Measurements from ENCODE around the gene HAS3.
"Not testable (repeated sequence)": the region's sequence is repeated elsewhere in the genome, so short reads cannot be mapped to it uniquely, and the experiment has no call there.

The HAS3 gene

DNA sequence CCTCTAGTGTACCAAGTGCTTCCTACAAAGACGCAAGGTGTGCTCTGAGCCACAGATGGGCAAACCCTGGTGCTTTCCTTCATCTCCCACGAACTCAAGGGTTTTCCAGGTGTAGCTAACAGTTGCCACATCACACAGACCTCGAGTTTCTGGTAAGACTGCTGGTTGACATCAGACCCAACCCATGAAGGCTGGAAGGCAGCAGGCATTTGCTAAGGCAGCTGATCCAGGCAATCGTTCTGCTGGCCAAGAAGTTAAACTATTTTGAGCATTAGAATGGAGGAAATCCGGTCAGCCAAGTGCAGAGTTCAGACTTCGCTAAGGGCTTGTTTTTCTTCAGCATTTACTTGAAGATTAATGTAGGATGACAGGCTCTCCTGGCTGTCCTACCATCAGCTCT, 11.5 kb downstream of the HAS3 start:
- no peak for DNase-seq (ENCODE audit: low spot score)

DNA sequence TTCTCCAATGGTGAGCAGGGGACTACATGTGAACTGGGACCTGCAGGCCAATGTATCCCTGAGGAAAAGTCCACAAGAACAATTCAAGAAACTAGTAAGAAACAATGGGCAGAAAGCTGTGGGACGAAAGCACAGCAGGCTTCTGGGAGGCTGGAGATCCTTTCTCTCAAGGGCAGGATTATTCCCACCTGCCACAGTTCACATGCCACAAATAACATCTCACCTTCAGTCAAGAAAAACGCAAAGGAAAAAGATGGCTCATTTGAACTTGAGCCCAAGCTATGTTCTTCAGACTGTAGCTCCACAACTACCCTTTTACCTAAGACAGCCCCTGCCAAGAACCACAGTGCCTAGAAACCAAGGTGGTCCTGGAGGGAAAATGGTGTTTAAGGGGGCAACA, 13.0 kb downstream of the HAS3 start:
- DNase-seq (ENCODE audit: low spot score): no peak

GRCh38 chr16:69118994-69119393, 13.5 kb downstream of the HAS3 start:
- no peak for DNase-seq (ENCODE audit: low spot score)

GRCh38 chr16:69119536-69119935, 14.1 kb downstream of the HAS3 start:
- DNase-seq (ENCODE audit: low spot score): no peak

GRCh38 chr16:69120096-69120664, 14.7 kb downstream of the HAS3 start:
- no peak for DNase-seq (ENCODE audit: low spot score)

DNA sequence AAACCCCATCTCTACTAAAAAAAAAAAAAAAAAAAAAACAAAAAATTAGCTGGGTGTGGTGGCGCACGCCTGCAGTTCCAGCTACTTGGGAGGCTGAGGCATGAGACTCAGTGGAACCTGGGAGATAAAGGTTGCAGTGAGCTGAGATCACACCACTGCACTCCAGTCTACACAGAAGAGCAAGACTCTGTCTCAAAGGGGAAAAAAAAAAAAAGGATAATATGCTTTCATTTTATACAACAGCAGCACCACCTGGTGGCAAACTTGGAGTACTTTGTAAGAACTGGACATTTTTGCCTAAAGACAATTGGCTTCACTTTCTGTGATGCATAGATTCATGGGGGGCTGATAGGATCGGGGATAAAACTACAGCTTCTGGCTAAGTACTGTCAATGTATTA, 18.5 kb downstream of the HAS3 start:
- peak; percentile 71 for DNase-seq (ENCODE audit: low spot score)

DNA sequence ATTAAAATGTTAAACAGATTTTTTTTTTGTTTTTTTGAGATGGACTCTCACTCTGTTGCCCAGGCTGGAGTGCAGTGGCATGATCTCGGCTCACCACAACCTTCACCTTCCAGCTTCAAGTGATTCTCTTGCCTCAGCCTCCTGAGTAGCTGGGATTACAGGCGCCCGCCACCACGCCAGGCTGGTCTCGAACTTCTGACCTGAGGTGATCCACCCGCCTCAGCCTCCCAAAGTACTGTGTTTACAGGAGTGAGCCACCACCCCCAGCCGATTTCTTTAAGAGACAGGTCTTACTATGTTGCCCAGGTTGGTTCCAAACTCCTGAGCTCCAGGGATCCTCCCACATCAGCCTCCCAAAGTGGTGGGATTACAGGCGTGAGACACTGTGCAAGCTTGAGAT, 19.0 kb downstream of the HAS3 start:
- not testable (repeated sequence) for DNase-seq (ENCODE audit: low spot score)

DNA sequence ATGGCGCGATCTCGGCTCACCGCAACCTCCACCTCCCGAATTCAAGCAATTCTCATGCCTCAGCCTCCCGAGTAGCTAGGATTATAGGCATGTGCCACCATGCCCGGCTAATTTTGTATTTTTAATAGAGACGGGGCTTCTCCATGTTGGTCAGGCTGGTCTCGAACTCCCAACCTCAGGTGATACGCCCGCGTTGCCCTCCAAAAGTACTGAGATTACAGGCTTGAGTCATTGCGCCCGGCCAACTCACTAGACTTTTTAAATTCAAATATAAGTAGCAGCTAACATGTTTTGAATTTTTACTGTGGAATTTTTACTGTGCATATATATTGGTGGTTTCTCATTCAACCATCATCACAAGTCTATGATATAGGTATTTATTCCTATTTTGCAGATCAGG, 19.5 kb downstream of the HAS3 start:
- not testable (repeated sequence) for DNase-seq (ENCODE audit: low spot score)

DNA sequence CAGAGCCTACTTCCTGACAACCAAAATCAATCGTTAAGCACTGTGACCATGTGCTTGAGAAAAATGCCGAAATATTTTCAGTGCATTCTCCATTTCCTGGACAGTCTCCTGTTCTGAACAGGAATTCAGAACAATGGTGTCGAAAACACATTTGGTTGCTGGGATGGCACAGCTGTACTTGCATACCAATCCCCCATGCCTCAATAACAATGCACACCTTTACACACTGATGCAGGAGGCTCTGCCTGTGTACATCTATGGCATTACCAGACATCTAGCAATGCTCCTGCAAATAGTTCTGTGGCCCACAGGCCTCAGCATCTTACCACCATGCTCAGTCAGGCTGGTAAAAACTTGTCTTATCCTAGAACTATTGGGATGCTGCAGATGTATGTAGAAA, 20.8 kb downstream of the HAS3 start:
- no peak for DNase-seq (ENCODE audit: low spot score)

DNA sequence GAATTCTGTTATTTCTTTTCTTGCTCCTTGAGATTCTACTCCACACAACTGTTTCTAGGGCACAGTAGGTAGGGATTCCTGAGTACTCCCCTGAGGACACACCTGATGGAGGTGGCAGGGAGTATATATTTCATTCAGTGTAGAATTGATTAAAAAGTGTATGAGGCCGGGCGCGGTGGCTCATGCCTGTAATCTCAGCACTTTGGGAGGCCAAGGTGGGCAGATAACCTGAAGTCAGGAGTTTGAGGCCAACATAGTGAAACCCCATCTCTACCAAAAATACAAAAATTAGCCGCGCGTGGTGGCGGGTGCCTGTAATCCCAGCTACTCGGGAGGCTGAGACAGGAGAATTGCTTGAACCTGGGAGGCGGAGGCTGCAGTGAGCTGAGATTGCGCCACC, 21.3 kb downstream of the HAS3 start:
- not testable (repeated sequence) for DNase-seq (ENCODE audit: low spot score)

DNA sequence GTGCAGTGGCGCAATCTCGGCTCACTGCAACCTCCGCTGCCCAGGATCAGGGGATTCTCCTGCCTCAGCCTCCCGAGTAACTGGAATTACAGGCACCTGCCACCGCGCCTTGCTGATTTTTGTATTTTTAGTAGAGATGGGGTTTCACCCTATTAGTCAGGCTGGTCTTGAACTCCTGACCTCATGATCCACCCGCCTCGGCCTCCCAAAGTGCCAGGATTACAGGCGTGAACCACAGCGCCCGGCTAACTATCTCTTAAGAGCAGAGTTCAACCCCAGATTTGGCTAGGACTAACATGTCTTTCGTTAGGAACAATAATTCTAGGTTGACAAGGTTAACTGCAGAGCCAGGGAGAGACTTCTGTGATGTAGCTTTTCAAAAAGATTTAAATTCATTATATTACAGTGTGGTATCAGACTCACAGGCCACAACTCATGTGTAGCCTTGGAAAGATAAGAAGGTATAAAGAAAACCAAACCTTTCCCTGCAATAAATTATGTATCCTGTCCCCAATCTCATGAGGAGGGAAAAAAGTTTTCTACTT, 22.6 kb downstream of the HAS3 start:
- DNase-seq (ENCODE audit: low spot score): no peak

DNA sequence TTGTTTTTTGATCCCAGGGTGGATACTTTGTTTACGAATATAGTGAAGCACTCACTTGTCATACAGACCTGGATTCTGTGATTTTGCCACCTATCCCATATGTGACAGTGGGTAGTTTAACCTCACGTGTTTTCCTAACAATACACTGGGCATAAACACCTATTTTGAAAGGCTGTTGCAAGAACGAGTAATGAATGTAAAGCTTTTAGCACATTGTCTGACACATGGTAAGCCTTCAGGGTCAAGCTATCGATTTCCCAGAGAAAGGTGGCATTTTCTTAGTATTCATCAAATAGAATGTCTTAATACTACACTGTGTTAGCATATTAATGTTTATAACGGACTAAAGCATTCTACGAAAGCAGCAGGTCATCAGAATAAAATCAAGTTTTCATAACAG, 25.0 kb downstream of the HAS3 start:
- peak; percentile 13 for DNase-seq (ENCODE audit: low spot score)

GRCh38 chr16:69131167-69131838, 25.9 kb downstream of the HAS3 start:
- DNase-seq (ENCODE audit: low spot score): no peak

GRCh38 chr16:69131839-69132423, 26.5 kb downstream of the HAS3 start:
- DNase-seq (ENCODE audit: low spot score): peak; percentile 53

DNA sequence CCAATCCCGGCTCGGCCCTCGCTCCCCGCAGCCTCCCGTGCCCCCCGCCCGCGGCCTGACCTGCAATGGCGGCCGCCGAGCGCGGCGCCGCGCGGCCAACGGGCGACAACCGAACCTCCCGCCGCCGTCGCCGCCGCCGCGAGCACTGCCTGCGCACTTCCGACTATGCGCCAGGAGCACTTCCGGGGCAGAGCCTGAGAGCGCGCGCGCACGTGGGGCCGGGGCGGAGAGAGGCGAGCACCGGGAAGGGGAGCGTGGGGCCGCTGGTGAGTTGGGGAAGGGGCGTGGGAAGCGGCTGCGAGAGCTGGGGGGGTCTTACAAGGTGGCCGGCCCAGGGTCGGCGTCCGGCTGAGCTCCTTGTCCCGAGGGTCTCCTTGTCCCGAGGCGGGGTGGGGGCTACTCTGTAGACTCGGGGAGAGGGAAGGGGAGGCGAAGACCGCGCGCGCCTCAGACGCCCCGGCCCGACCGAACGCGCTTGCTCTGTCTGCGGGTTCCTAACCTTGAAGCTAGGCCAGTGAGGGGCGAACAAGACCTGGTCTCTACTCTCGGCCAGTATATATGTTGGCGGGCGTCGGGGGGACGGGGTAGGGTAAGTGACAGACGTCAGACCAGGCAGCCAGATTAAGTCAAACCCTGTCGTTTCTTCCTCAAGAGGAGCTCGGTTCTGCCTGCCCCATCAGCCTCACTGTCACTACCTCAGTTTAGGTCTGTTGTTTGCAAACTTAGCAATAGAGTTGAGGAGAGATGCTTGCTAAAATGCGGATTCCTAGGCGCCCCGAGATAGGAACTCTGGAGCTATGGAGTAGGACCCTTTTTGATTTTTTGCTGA, 27.2 kb downstream of the HAS3 start, which contains the start of the genes CHTF8 and UTP4:
Gene CHTF8, minus strand, starts transcription at position 165 of the 829 bp plus-strand sequence. CDS start 11,130 bp downstream, outside the sequence.
Gene UTP4, plus strand, starts transcription at position 226 of the 829 bp plus-strand sequence. CDS start 811 bp downstream, outside the sequence.
- DNase-seq (ENCODE audit: low spot score): peak; percentile 78

DNA sequence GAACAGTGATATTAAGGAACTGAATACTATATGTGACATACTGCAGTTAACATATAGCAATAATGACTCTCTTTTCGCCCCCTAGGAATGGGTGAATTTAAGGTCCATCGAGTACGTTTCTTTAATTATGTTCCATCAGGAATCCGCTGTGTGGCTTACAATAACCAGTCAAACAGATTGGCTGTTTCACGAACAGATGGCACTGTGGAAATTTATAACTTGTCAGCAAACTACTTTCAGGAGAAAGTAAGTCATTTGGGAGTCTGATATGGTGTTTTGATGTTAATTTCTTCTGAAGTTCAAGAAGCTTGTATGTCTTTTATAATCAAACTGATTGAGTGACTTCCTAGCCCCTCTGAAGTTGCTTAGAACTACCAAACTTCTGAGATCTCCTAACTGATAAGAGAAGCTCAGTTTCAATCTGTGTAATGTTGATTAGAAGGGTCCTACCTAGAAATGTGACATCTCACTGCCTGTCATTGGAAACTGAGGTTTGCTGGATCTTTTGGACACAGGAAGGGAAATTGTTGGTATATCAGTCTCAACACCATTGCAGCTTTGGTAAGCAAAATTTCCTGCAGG, 28.0 kb downstream of the HAS3 start:
- no peak for DNase-seq (ENCODE audit: low spot score)

DNA sequence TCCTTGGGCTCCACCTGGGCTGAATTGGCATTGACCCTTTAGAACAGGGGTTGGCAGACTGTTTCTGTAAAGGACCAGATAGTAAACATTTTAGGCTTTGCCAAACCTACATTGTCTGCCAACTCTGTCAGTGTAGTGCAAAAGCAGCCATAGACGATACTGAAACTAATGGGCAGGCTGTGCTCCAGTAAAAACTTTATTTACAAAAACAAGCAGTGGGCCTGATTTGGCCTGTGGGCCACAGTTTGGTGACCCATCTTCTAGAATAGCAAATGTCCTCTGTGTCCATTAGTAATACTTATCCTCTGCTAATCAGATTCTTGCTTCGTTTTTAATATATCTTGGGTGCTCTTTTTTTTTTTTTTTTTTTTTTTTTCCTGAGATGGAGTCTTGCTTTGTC, 33.2 kb downstream of the HAS3 start:
- DNase-seq (ENCODE audit: low spot score): no peak

DNA sequence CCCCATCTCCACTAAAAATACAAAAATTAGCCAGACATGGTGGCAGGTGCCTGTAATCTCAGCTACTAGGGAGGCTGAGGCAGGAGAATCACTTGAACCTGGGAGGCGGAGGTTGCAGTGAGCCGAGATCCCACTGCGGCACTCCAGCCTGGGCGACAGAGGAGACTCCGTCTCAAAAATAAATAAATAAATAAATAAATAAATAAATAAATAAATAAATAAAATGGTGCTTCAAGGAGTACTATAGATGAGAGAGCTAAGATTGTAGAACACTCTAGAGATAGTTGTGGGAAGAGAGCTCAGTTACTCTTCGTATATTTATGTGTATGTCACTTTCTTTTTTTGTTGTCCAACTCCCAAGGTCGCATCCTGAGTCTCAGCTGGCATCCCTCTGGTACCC, 34.0 kb downstream of the HAS3 start:
- not testable (repeated sequence) for DNase-seq (ENCODE audit: low spot score)

DNA sequence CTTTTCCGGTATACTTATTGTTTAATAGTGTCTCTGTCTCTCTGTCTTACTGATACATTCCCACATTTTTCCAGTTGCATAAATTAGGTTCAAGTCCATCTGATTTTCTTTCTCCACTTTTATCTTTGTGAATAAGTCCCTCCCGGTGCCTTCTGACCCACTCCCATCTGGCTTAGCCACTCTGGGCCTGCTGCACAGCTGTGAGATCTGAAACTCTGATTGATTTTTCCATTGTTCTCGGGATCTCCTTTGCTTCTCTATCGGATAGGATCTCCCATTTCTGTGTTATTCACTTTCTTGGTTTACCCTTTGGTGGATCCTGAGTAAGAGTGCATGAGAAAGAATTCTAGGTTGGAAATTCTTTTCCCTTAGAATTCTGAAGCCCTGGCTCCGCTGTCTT, 35.6 kb downstream of the HAS3 start:
- DNase-seq (ENCODE audit: low spot score): no peak

DNA sequence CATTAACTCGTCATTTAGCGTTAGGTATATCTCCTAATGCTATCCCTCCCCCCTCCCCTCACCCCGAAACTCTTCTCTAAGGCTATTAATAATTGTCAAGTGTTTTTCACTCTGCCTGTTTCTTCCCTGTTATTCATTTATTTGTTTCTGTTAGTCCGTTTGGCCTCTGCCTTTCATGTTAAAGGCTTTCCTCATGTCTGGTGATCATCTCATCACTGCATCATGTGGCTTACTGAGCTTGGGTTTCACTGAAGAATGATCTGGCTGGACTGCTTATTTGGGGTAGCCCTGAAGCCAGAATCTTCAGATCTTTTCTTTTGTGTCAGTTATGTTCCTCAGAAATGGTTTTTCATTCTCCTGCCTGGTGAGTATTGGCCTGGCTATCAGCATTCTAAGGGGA, 36.5 kb downstream of the HAS3 start:
- no peak for DNase-seq (ENCODE audit: low spot score)

- no peak for DNase-seq (ENCODE audit: low spot score)
These were observed 37.7 kb downstream of the HAS3 start for GRCh38 chr16:69143116-69143515.

DNA sequence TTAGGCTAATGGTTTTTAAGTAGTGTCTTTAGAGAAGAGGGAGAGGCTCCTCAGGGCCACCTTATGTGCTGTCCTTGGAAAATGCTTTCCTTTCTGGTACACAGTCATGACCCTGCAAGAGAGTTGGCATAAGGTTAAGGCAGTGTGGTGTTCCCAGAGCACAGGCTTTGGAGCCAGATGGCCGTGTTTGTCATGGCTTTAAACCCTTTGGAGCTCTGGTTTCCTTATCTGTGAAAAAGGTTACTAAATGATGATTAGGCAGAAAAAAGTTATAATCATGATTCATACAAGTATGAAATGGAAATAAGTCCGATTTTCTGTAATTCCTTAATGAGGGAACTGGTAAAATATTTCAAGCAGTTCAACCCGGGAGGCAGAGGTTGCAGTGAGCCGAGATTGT, 40.2 kb downstream of the HAS3 start:
- DNase-seq (ENCODE audit: low spot score): no peak
